Right cardiac atrium (tissue), 5 donors: ENCODE results near the gene AJM1. TPM values are rescaled to one million over a fixed set of nuclear protein-coding genes. Genes with fewer than 3 reads are reported as not detected.
A peak's percentile ranks its signal among the peaks of the same experiment; 100 is the strongest.
"Not testable (repeated sequence)": the region's sequence is repeated elsewhere in the genome, so short reads cannot be mapped to it uniquely, and the experiment has no call there.

Experiments
- ATAC-seq, 2 donors: fragments of 200-7000 bp; cut with Tn5 transposase; one replicate each; pipeline versions ENCODE4 v1.8.0 to v1.9.1; 2020; ENCODE audit warnings: moderate library complexity in 2 of 2, mild to moderate bottlenecking in 1 of 2
- DNase-seq, 3 donors: peaks; one replicate each; pipeline ENCODE4 v3.0.0-alpha.2; 2020
- H3K27ac ChIP-seq: one replicate; pipeline ENCODE4 v1.5.1; 2013; ENCODE audit warnings: mild to moderate bottlenecking, low read length, control low read depth, moderate library complexity
- H3K27me3 ChIP-seq: one replicate; pipeline ENCODE4 v1.6.1; 2013; ENCODE audit not compliant: control insufficient read depth, insufficient read depth
- H3K4me1 ChIP-seq: one replicate; pipeline ENCODE4 v1.6.1; 2013; ENCODE audit warnings: low read length; ENCODE audit not compliant: control insufficient read depth, insufficient read depth
- H3K4me3 ChIP-seq: one replicate; pipeline ENCODE4 v1.5.1; 2013; ENCODE audit warnings: low read length, control low read depth
- H3K9me3 ChIP-seq: one replicate; pipeline ENCODE4 v1.6.1; 2013; ENCODE audit warnings: low read length; ENCODE audit not compliant: control insufficient read depth
- WGBS: extraction: QIAGEN DNeasy Blood & Tissue Kit; methylation state at CpG from one replicate; pipeline ENCODE4 v1.1.7; 2013; 5-methylcytosine and 5-hydroxymethylcytosine counted together
- intact Hi-C, 4 donors: fragments of 100-400 bp; cut with DNase I; formaldehyde crosslinking; loops; one replicate each; pipeline versions ENCODE4 v1.11.0 to v1.14.0; 2022 to 2023
- long read RNA-seq, 4 donors: library from polyadenylated mRNA; unstranded; transcript quantifications; one replicate each; pipeline ENCODE4 v2.0.0, GENCODE V29; 2020 to 2021
- polyA plus RNA-seq: library from polyadenylated mRNA; stranded (reverse); fragments of 200-250 nt; gene quantifications from one replicate; pipeline ENCODE4 v1.2.3, GENCODE V29; 2013
- total RNA-seq, 4 donors: library from RNA; stranded (reverse); fragmentation: NEBNext Ultra II Directional; extraction: Animal tissue kit (Norgen Biotek cat#: 25700); gene quantifications; one replicate each; pipeline ENCODE4 v1.2.1, GENCODE V29; 2021
- donor health status: healthy with polysubstance abuse.
- donor health status: DM: no; HTN: yes; CAD: no.
- donor health status: DM: no; HTN: no; CAD: no.
- donor health status: DM: no; HTN: yes; CAD: no; lungs with severe emphysema.
- donor health status: DM: yes; HTN: yes; CAD: no.

The AJM1 gene
- total RNA-seq (10 to 100 TPM in 1 of 4 donors, 1 to 10 TPM in 3; 4.4 to 11.5 (median 8.0) TPM), polyA plus RNA-seq (4.3 TPM)
- long read RNA-seq, donor 1, full-length matches to known transcripts = 13 of 14 reads
- long read RNA-seq, donor 1, partial matches to known transcripts = 0 of 14 reads
- long read RNA-seq, donor 1, other reads (novel, unspliced or antisense) = 1 of 14 reads
- long read RNA-seq, donor 2, full-length matches to known transcripts = 8 of 8 reads
- long read RNA-seq, donor 2, partial matches to known transcripts = 0 of 8 reads
- long read RNA-seq, donor 2, other reads (novel, unspliced or antisense) = 0 of 8 reads
- long read RNA-seq, donor 3, full-length matches to known transcripts = 2 of 2 reads
- long read RNA-seq, donor 3, partial matches to known transcripts = 0 of 2 reads
- long read RNA-seq, donor 3, other reads (novel, unspliced or antisense) = 0 of 2 reads
- long read RNA-seq, donor 4, full-length matches to known transcripts = 8 of 8 reads
- long read RNA-seq, donor 4, partial matches to known transcripts = 0 of 8 reads
- long read RNA-seq, donor 4, other reads (novel, unspliced or antisense) = 0 of 8 reads

- DNase-seq (peak; percentile 79 to 93 (median 92)), ATAC-seq (peak; percentile 76 to 77)
- H3K27me3 ChIP-seq, H3K4me1 ChIP-seq, H3K9me3 ChIP-seq, H3K27ac ChIP-seq: not testable (repeated sequence)
- peak within 1 kb of the TSS; percentile 8 for H3K4me3 ChIP-seq
- intact Hi-C loops = loop anchor here in 1 of 4 donors (10.0 kb wide), 1 partner anchor 102 kb away; the partner anchor contains the start of genes C8G and FBXW5
- 1% methylated on average over 25 of the region's 27 CpGs for WGBS
Observed at GRCh38 chr9:136842380-136842948, at the start of gene AJM1. Gene AJM1, plus strand, starts transcription at chr9:136842478. Its CDS starts 1,937 bp downstream, at chr9:136844415.

GRCh38 chr9:136793086-136793946, 49.0 kb upstream of the AJM1 start:
- H3K4me1 ChIP-seq = peaks cover 5% of the 10 kb centered on the region
- no peak overlapping the region for H3K27ac ChIP-seq

GRCh38 chr9:136794281-136794999, 47.8 kb upstream of the AJM1 start:
- WGBS = 78% methylated on average over 14 of the region's 14 CpGs
- Histone ChIP-seq H3K4me3 (no peak overlapping the region), H3K27ac (peak overlapping the region; percentile 54), H3K4me1 (peaks cover 5% of the 10 kb centered on the region), H3K9me3 (no peaks in the 10 kb centered on the region), H3K27me3 (no peaks in the 10 kb centered on the region)
- ATAC-seq = no peak
- DNase-seq = no peak
- intact Hi-C loops = loop anchor here in 2 of 4 donors (5.0 to 10.0 kb wide), 2 partner anchors 148 to 150 kb away; partner anchors contain the start of genes FBXW5 (in 2 of the 2) and C8G (in 1 of the 2)

More at GRCh38 chr9:136793086-136793946, 49.0 kb upstream of the AJM1 start:
- H3K9me3 ChIP-seq = no peaks in the 10 kb centered on the region
- no peak for ATAC-seq
- H3K4me3 ChIP-seq = no peak overlapping the region
- 70% methylated on average over 17 of the region's 17 CpGs for WGBS
- H3K27me3 ChIP-seq = no peaks in the 10 kb centered on the region
- intact Hi-C loops = loop anchor here in 2 of 4 donors (5.0 to 10.0 kb wide), 2 partner anchors 149 to 151 kb away; partner anchors contain the start of genes FBXW5 (in 2 of the 2) and C8G (in 1 of the 2)
- peak in 2 of 3 donors; percentile 65 to 75 for DNase-seq

- WGBS = 45% methylated on average over 6 of the region's 6 CpGs
- ATAC-seq (no peak), DNase-seq (peak in 2 of 3 donors; percentile 63 to 70)
- H3K4me3 ChIP-seq = no peak overlapping the region
- peak overlapping the region; percentile 54 for H3K27ac ChIP-seq
- H3K4me1 ChIP-seq = peaks cover 5% of the 10 kb centered on the region
- intact Hi-C loops = loop anchor here in 2 of 4 donors (5.0 to 10.0 kb wide), 2 partner anchors 147 to 150 kb away; partner anchors contain the start of genes FBXW5 (in 2 of the 2) and C8G (in 1 of the 2)
- H3K9me3 ChIP-seq = no peaks in the 10 kb centered on the region
- H3K27me3 ChIP-seq = no peaks in the 10 kb centered on the region
Observed at GRCh38 chr9:136795000-136795348, 47.3 kb upstream of the AJM1 start.

- Histone ChIP-seq H3K27me3 (no peaks in the 10 kb centered on the region), H3K9me3 (no peaks in the 10 kb centered on the region), H3K4me3 (no peak within 1 kb of the TSS), H3K27ac (peak within 1 kb of the TSS; percentile 43), H3K4me1 (peaks cover 5% of the 10 kb centered on the region)
- intact Hi-C loops = loop anchor here in 1 of 4 donors (10.0 kb wide), 1 partner anchor 148 kb away; the partner anchor contains the start of genes C8G and FBXW5
- DNase-seq (no peak), ATAC-seq (no peak)
- WGBS = 29% methylated on average over 5 of the region's 5 CpGs
Observed at GRCh38 chr9:136796238-136796774, 46.0 kb upstream of the AJM1 start, which contains the start of gene CCDC183. Gene CCDC183, plus strand, starts transcription at chr9:136796338. Its CDS starts 60 bp downstream, at chr9:136796398.

GRCh38 chr9:136796775-136797347, 45.4 kb upstream of the AJM1 start:
- H3K9me3 ChIP-seq, ATAC-seq, H3K4me1 ChIP-seq, H3K4me3 ChIP-seq, H3K27me3 ChIP-seq: not testable (repeated sequence)
- WGBS = 9% methylated on average over 10 of the region's 10 CpGs
- peak in 1 of 3 donors; percentile 72 for DNase-seq
- intact Hi-C loops = loop anchor here in 1 of 4 donors (10.0 kb wide), 1 partner anchor 148 kb away; the partner anchor contains the start of genes C8G and FBXW5
- H3K27ac ChIP-seq = peak overlapping the region; percentile 43

- Histone ChIP-seq H3K27ac (no peak overlapping the region), H3K4me1 (peaks cover 5% of the 10 kb centered on the region), H3K27me3 (no peaks in the 10 kb centered on the region), H3K9me3 (no peaks in the 10 kb centered on the region), H3K4me3 (no peak overlapping the region)
- DNase-seq (no peak), ATAC-seq (peak; percentile 0 to 5)
- intact Hi-C loops = loop anchor here in 1 of 4 donors (10.0 kb wide), 1 partner anchor 146 kb away; the partner anchor contains the start of genes C8G and FBXW5
- WGBS = 83% methylated on average over 6 of the region's 6 CpGs
Observed at GRCh38 chr9:136798708-136799078, 43.6 kb upstream of the AJM1 start.

- Histone ChIP-seq H3K9me3 (no peaks in the 10 kb centered on the region), H3K27me3 (no peaks in the 10 kb centered on the region), H3K4me3 (peak overlapping the region; percentile 1), H3K4me1 (peaks cover 5% of the 10 kb centered on the region), H3K27ac (no peak overlapping the region)
- WGBS = 15% methylated on average over 35 of the region's 35 CpGs
- intact Hi-C loops = loop anchor here in 1 of 4 donors (10.0 kb wide), 1 partner anchor 146 kb away; the partner anchor contains the start of genes C8G and FBXW5
- DNase-seq = peak in 2 of 3 donors; percentile 62 to 73
- ATAC-seq = peak; percentile 2 to 13
Observed at GRCh38 chr9:136799079-136799853, 43.0 kb upstream of the AJM1 start.
